SH-SY5Y (cell line): Measurements from ENCODE around the gene FOXG1.

Experiments
- GATA2 ChIP-seq: IDR thresholded peaks from 2 replicates; pipeline ENCODE4 v1.6.1; 2011; ENCODE audit warnings: mild to moderate bottlenecking, low read depth, low read length
- GATA3 ChIP-seq: IDR thresholded peaks from 2 replicates; pipeline ENCODE4 v1.6.1; 2011; ENCODE audit warnings: low read depth, mild to moderate bottlenecking, low read length, moderate library complexity

FOXG1 gene

GRCh38 chr14:28766469-28766955 lies at the start of gene FOXG1:
Gene FOXG1 (plus strand): TSS chr14:28766787. CDS start chr14:28767280, 493 bp downstream.
- TF ChIP-seq GATA3 (no peak), GATA2 (no peak)

- TF ChIP-seq GATA3 (no peak), GATA2 (no peak)
These were observed 47.5 kb upstream of the FOXG1 start for GRCh38 chr14:28719130-28719529.

GRCh38 chr14:28731358-28731757 lies 35.2 kb upstream of the FOXG1 start:
- TF ChIP-seq GATA3 (no peak), GATA2 (no peak)

GRCh38 chr14:28742171-28742846 lies 24.3 kb upstream of the FOXG1 start:
- TF ChIP-seq GATA3 (no peak), GATA2 (no peak)

GRCh38 chr14:28744126-28744525 lies 22.5 kb upstream of the FOXG1 start:
- TF ChIP-seq GATA2 = no peak
- no peak for TF ChIP-seq GATA3

GRCh38 chr14:28745176-28745575 lies 21.4 kb upstream of the FOXG1 start:
- no peak for TF ChIP-seq GATA3
- no peak for TF ChIP-seq GATA2

- TF ChIP-seq GATA2 (no peak), GATA3 (no peak)
These were observed 20.3 kb upstream of the FOXG1 start for GRCh38 chr14:28746247-28746646.

GRCh38 chr14:28751467-28752058 lies 15.0 kb upstream of the FOXG1 start:
- TF ChIP-seq GATA2 (no peak), GATA3 (no peak)

- TF ChIP-seq GATA2 = no peak
- TF ChIP-seq GATA3 = no peak
These were observed 12.2 kb upstream of the FOXG1 start for GRCh38 chr14:28754209-28754985.

- TF ChIP-seq GATA2 (no peak), GATA3 (no peak)
These were observed 11.3 kb upstream of the FOXG1 start for GRCh38 chr14:28755198-28755815.

- TF ChIP-seq GATA3 (no peak), GATA2 (no peak)
These were observed 10.7 kb upstream of the FOXG1 start for GRCh38 chr14:28755884-28756268.

GRCh38 chr14:28756269-28756883 lies 10.2 kb upstream of the FOXG1 start:
- TF ChIP-seq GATA3 = no peak
- TF ChIP-seq GATA2 = no peak

GRCh38 chr14:28756884-28757570 lies 9.6 kb upstream of the FOXG1 start:
- TF ChIP-seq GATA2 (no peak), GATA3 (no peak)

- no peak for TF ChIP-seq GATA2
- TF ChIP-seq GATA3 = no peak
These were observed 8.8 kb upstream of the FOXG1 start for GRCh38 chr14:28757786-28758185.
